ENCODE measurements around the gene KPNA2.
A peak's percentile ranks its signal among the peaks of the same experiment; 100 is the strongest.
"Not testable (repeated sequence)": the region's sequence is repeated elsewhere in the genome, so short reads cannot be mapped to it uniquely, and the experiment has no call there.

The KPNA2 gene

GRCh38 chr17:68020791-68021190 is 14.7 kb upstream of the KPNA2 start:
- not testable (repeated sequence) for DNase-seq

DNA sequence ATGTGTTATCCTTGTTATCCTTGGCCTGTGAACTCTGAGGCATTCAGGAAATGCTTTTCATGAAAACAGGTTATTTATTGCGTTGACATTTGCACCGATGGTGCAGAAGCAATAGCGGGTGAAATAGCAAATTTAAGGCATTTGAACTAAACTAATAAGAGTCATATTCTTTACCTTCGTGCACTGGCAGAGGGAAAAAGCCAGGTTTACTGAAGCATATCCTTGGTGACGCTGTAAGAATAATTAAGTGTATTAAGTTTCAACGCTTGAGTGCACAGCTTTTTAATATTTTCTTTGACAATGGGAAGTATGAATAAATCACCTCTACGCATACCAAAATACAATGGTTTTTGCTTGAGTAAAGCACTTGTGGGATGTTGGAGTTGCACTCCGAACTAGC is 13.6 kb upstream of the KPNA2 start:
- DNase-seq, result no peak

- not testable (repeated sequence) for DNase-seq
Measured at GRCh38 chr17:68022547-68022946, 13.0 kb upstream of the KPNA2 start.

- no peak for DNase-seq
Measured at GRCh38 chr17:68029512-68030215, 5.9 kb upstream of the KPNA2 start.

DNA sequence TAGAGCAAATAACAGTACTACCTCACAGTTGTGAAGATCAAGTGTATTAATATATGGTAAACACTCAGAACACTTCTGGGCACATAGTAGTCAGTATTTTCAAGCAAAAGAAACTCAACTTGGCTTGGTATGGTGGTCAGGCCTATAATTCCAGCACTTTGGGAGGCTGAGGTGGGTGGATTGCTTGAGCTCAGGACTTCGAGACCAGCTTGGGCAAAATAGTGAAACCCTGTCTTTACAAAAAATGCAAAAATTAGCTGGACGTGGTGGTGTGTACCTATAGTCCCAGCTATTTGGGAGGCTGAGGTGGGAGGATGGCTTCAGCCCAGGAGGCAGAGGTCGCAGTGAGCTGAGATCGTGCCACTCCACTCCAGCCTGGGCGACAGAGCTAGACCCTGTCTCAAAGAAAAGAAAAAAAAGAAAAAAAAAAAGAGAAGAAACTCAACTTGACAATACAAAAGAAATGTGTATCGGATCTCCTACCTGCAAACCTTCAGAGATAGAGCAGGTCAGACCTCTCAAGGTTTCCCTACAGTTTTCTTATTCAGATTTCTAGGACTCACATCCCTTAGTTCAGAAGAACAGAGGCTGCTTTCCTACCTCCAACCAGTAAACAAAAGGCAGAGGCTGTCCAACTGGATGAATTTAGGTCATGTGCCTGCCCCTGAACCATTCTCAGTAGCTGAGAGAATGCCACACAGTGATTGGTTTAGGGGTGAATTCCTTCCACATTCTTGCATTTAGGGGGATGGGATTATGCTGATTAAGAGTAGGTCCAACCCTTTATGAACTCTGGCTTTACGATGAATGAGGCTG is 1.7 kb upstream of the KPNA2 start:
- no peak for DNase-seq

DNA sequence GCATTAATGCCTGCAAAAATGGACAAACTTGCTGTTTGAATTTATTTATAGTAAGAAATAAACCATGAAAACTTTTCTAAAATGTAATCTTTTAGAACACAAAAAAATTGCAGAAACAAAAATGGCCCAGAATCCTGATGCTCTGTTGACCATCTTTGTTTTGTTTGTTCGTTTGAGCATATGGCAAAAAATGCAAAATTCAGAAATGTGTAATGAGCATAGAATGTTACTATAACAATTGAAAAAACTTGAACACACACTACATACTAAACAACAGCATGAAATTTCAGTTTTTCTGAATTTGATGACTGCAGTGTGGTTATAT is 1.1 kb upstream of the KPNA2 start:
- DNase-seq, result no peak

- DNase-seq, result peak; percentile 93
Measured at GRCh38 chr17:68035131-68035522, 408 bp upstream of the KPNA2 start.

GRCh38 chr17:68036304-68037147 is 991 bp downstream of the KPNA2 start:
- no peak for DNase-seq

DNA sequence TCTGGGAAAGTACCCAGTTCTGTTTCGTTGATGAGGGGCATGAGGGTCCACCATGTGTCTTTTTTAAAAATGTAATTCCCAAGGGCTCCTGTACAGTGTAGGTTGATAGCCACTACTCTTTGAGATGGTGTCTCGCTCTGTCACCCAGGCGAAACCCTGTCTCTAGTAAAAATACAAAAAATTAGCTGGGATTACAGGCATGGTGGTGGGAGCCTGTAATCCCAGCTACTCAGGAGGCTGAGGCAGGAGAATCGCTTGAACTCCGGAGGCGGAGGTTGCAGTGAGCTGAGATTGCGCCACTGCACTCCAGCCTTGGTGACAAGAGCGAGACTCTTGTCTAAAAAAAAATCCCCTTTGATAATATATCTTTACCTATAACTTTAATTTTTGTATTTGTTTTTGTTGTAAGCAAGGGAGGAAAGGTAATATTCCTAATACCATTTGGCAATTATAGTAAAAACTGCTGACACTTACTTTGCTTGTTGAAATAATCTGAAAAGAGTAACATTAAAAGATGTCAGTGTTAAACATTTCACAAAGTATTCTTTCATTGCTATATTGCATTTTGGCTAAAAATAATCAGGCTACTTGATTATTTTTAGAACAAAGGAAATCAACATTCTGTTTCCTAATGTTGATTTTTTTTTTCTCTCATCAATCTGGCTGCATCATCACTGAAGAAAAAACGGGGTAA is 11.8 kb downstream of the KPNA2 start:
- no peak for DNase-seq

DNA sequence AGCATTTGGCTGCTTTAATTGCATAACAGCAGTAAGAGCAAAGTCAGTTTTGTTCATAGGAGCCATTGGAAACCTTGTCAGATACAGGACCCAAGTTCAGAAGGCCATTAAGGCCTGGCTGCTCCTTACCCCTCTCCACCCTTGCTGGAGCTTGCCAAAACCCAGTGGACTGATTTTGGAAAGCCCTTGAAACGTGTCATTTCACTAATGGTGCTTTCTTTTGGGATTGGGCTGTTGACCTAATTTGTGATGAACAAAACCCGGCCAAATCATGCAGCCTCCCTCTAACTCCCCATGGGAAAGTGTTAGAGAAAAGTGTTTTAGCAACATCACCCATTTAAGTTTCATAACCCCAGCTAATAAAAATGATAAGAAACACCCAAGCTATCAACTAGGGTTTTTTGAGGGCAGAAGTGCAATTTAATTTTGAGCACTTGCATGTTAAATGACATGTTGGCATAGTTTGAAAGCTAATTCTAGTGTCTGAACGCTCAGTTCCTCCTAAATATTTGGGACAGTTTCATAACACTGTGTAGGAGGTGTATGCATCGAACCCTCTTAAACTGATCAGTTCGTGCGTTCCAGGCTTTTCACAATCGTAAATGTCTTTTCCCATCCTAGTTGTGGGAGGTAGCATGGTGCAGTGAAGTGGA is 12.5 kb downstream of the KPNA2 start:
- DNase-seq, result not testable (repeated sequence)

DNA sequence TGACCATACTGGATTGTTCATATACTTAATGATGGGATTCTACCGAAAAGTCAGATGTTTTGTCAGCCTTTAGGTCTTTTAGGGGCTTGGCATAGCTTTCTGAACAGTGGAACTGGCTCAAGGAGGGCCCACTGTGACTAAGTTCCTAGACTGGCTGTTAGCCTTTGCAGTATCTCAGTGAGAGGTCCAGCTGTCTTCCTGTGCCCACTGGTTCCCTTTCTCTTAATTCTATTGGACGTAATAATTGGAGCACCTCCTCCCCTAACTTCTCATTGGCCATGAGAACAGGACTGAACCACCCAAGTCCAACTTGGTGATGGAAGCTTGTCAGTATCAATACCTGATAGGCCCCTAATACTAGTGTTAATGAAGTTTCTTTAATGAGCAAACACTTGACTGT is 13.5 kb downstream of the KPNA2 start:
- DNase-seq, result no peak

DNA sequence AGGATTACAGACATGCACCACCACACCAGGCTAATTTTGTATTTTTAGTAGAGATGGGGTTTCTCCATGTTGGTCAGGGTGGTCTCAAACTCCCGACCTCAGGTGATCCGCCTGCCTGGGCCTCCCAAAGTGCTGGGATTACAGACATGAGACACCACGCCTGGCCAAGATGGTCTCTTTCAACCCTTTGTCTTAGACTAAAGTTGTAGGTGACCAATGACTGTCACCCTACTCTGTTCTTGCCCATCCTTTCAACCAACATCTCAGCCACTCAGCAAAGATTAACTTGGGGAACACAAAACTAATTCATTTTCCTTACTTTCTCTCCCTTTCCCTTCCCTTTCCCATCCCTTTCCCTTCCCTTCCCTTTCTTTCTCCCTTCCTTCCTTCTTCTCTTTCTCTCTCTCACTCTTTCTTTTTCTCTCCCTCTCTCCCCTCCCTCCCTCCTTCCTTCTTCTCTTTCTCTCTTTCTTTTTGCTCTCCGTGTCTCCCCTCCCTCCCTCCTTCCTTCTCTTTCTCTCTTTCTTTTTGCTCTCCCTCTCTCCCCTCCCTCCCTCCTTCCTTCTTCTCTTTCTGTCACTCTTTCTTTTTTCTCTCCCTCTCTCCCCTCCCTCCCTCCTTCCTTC is 14.4 kb downstream of the KPNA2 start:
- DNase-seq, result not testable (repeated sequence)

GRCh38 chr17:68051321-68052312 is 16.1 kb downstream of the KPNA2 start:
- DNase-seq, result not testable (repeated sequence)

DNA sequence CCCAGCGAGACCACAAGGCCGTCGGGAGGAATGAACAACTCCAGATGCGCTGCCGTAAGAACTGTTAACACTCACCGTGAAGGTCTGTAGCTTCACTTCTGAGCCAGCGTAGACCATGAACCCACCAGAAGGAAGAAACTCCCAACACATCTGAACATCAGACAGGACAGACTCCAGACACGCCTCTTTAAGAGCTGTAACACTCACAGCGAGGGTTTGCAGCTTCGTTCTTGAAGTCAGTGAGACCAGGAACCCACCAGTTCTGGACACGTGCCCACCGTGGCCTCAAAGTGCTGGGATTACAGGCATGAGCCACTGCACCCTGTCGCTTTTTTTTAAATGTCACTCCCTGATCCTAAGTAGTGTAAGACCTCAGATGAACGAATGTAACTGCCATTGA is 17.3 kb downstream of the KPNA2 start:
- no peak for DNase-seq

DNA sequence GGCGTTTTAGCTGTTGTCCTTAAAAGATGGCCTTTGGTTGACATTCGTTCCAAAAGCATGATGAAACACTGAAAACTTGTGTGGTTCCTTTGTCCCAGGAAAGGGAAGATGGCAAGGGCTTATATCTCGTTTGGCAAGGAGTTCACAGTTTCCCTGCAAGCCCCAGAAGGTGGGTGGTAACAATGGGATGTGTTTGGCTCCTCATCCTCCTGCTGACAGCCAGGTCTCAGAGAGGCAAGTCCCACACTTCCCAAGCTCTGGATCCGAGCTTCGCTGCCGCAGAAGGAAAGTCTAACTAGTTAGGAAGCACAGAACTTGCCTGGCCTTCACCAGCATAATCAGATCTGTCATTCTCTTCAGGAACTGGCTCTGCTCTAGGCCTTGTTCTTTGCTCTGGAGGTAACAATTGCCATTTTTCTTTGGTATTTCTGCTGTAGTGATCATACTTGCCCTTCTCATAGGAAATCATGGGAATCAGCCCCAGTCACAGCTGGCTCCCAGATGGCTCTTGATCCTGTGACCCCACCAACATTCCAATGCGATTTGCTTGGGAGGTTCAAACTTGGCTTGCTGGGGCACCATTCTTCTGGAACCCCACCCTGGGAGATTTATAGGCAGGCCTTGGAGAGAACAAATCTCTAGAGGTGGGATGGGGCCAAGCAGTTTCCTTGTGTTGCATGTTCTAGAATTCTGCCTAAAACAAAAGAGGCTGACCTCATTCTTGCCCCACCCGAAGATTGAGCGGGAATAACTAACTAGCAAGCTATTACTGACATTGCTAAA is 17.9 kb downstream of the KPNA2 start:
- DNase-seq, result no peak

DNA sequence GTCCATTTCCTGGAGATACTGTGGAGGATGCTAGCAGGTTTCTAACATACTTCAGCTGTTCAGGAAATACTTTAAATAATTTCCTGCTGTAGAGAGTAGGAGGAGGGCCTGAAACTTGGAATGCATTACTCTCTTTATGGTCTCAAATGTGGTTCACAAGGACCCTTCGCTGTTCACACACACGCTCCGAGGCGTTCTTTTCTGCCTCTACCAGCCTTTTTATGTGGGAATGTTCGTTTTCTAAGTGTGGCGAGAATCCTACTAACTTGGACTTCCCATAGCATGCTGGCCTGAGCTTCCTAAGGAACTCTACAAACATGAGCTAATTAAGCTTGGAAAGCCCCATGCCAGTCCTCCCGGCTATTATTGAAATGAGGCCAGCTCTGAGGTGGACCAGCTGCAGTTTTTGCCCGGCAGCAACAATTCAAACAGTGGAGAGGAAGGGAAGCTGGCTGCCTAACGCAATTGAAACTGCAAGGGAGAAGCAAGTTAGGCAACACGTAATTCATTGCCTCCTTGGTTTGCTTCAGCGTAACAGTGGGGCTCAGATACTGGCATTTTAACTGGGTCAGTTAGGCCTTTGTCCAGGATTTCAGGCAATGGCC is 18.9 kb downstream of the KPNA2 start:
- DNase-seq, result no peak

DNA sequence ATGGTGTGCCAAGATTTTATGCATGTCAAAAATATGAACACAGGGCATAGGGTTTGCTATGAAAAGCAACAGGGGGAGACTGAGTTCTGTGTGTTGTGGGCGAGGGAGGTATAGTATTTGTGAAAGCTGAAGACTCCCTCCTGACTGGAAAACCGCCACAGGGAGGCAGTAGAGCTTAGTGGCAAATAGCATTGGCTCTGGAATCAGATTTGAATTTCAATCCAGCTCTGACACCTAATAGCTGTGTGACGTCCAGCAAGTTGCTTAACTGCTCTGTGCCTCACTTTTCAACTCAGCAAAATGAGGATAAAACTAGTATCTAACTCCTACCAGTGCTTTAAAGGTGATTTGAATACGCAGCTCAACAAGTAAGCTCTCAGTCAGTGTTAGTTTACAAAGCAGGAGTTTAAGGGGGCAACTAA is 22.0 kb downstream of the KPNA2 start:
- DNase-seq, result no peak

GRCh38 chr17:68060336-68060735 is 24.8 kb downstream of the KPNA2 start:
- no peak for DNase-seq

All from SIG-M5 (cell line).